Psoas muscle (tissue), 8 donors: ENCODE measurements around the gene DIPK1C. TPM values are rescaled to one million over a fixed set of nuclear protein-coding genes. Genes with fewer than 3 reads are reported as not detected.

ENCODE experiments used
- ATAC-seq, 4 donors: fragments of 200-7000 bp; cut with Tn5 transposase; one replicate each; pipeline ENCODE4 v1.9.1; 2020; ENCODE audit warnings: moderate library complexity in 3 of 4, mild to moderate bottlenecking in 2 of 4
- DNase-seq, 2 donors: peaks; one replicate each; pipeline ENCODE4 v3.0.0-alpha.2; 2020
- H3K27ac ChIP-seq: fragments of 200-600 bp; one replicate; pipeline ENCODE4 v1.8.0; 2022
- H3K27me3 ChIP-seq, 3 donors: fragments of 200-600 bp in 1 of 3; one replicate each; pipeline versions ENCODE4 v1.6.1 to v1.8.0; 2013 to 2022; ENCODE audit warnings: low read length in 2 of 3, mild to moderate bottlenecking in 2 of 3, moderate library complexity in 1 of 3; ENCODE audit not compliant: insufficient read depth in 3 of 3
- H3K36me3 ChIP-seq, 2 donors: fragments of 200-600 bp in 1 of 2; one replicate each; pipeline versions ENCODE4 v1.6.1 to v1.8.0; 2013 to 2022; ENCODE audit warnings: low read depth in 1 of 2, mild to moderate bottlenecking in 1 of 2, moderate library complexity in 1 of 2; ENCODE audit not compliant: insufficient read depth in 1 of 2
- H3K4me1 ChIP-seq: fragments of 200-600 bp; one replicate; pipeline ENCODE4 v1.8.0; 2022
- H3K4me3 ChIP-seq: fragments of 200-600 bp; one replicate; pipeline ENCODE4 v1.8.0; 2022; ENCODE audit warnings: mild to moderate bottlenecking
- H3K9me3 ChIP-seq: fragments of 200-600 bp; one replicate; pipeline ENCODE4 v1.8.0; 2022
- CTCF ChIP-seq: fragments of 200-600 bp; IDR thresholded peaks from one replicate; pipeline ENCODE4 v1.8.0; 2022; ENCODE audit warnings: antibody characterized with exemption
- WGBS, 3 donors: extraction: QIAGEN DNeasy Blood & Tissue Kit; methylation state at CpG; one replicate each; pipeline versions ENCODE4 v1.1.6 to v1.1.7; 2013; 5-methylcytosine and 5-hydroxymethylcytosine counted together
- intact Hi-C, 2 donors: fragments of 100-400 bp; cut with DNase I; formaldehyde crosslinking; loops; one replicate each; pipeline versions ENCODE4 v1.11.0 to v1.14.2; 2022
- polyA plus RNA-seq, 3 donors: library from polyadenylated mRNA; stranded (reverse); fragments of 200-250 nt; gene quantifications; one replicate each; pipeline ENCODE4 v1.2.3, GENCODE V29; 2013
- total RNA-seq, 4 donors: library from RNA; stranded (reverse); fragmentation: NEBNext Ultra II Directional in 2 of 4; extraction: Animal tissue kit (Norgen Biotek cat#: 25700) in 2 of 4; gene quantifications; one replicate each; pipeline versions ENCODE4 v1.2.1 to v1.2.4, GENCODE V29; 2021 to 2023
- donor health status: healthy with polysubstance abuse.
- donor health status: DM: no; HTN: no; CAD: no; lungs with moderate emphysema.
- donor health status: Bipolar disorder and iron deficiency.
- donor health status: healthy.
- donor health status: DM: yes; HTN: yes; CAD: no.
- donor health status: DM: no; HTN: no; CAD: no.
- donor health status: DM: no; HTN: no; CAD: no.
- donor health status: DM: yes; HTN: yes; CAD: no.

DIPK1C gene
- total and polyA plus RNA-seq, 7 donors = 0.07 to 0.67 (median 0.20) TPM

DNA sequence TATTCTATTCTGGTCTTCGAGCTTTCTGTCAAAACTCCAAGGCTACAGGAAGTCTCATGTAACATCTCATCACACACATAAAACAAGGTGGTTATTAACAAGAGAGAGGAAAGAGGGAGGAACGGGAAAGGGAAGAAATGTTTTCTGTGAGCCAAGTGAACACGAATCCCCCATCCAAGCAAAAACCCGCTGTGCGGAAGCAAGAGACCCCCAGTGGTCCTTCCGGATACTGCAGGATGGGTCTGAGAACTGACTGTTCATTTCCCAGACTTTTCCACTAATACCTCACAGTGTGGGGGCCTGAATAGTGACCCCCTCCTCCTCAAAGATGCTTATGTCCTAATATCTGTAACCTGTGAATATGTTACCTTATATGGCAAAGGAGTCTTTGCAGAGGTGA is 19.0 kb upstream of the DIPK1C start:
- DNase-seq (peak in 1 of 2 donors; percentile 60), ATAC-seq (no peak)
- TF ChIP-seq CTCF = peak; percentile 52
- no peak overlapping the region for H3K27ac ChIP-seq
- peaks cover 3% of the 10 kb centered on the region for H3K9me3 ChIP-seq
- peaks cover 0 to 9% (median 0%) of the 10 kb centered on the region in 3 donors for H3K27me3 ChIP-seq
- WGBS, 3 donors = 13 to 17% (median 13%) methylated on average over 6 of the region's 6 CpGs
- H3K36me3 ChIP-seq = no peaks in the 10 kb centered on the region
- no peaks in the 10 kb centered on the region for H3K4me1 ChIP-seq
- H3K4me3 ChIP-seq = no peak overlapping the region
- intact Hi-C loops = loop anchor here (2.0 to 10.0 kb wide), 4 partner anchors 59 to 281 kb away; partner anchors contain the start of gene CNDP1 (in 1 of the 2)

GRCh38 chr18:74473976-74474640 is 17.0 kb upstream of the DIPK1C start:
- no peak for TF ChIP-seq CTCF
- Histone ChIP-seq H3K9me3 (peaks cover 12% of the 10 kb centered on the region), H3K27ac (no peak overlapping the region), H3K27me3 (peaks cover 0 to 14% (median 0%) of the 10 kb centered on the region in 3 donors), H3K36me3 (no peaks in the 10 kb centered on the region), H3K4me1 (no peaks in the 10 kb centered on the region), H3K4me3 (no peak overlapping the region)
- DNase-seq = no peak
- ATAC-seq = no peak
- 89 to 93% (median 90%) methylated on average over 3 of the region's 3 CpGs for WGBS, 3 donors
- intact Hi-C loops = loop anchor here in 1 of 2 donors (10.0 kb wide), 2 partner anchors 61 to 279 kb away; partner anchors contain the start of gene CNDP1

GRCh38 chr18:74472312-74472711 is 15.2 kb upstream of the DIPK1C start:
- WGBS, 3 donors = 42 to 64% (median 53%) methylated on average over 2 of the region's 2 CpGs
- DNase-seq (no peak), ATAC-seq (no peak)
- no peaks in the 10 kb centered on the region for H3K36me3 ChIP-seq
- H3K27ac ChIP-seq = no peak overlapping the region
- TF ChIP-seq CTCF = no peak
- peaks cover 0 to 14% (median 0%) of the 10 kb centered on the region in 3 donors for H3K27me3 ChIP-seq
- H3K4me1 ChIP-seq = no peaks in the 10 kb centered on the region
- H3K9me3 ChIP-seq = peaks cover 12% of the 10 kb centered on the region
- no peak overlapping the region for H3K4me3 ChIP-seq
- intact Hi-C loops = loop anchor here in 1 of 2 donors (10.0 kb wide), 2 partner anchors 62 to 278 kb away; partner anchors contain the start of gene CNDP1

DNA sequence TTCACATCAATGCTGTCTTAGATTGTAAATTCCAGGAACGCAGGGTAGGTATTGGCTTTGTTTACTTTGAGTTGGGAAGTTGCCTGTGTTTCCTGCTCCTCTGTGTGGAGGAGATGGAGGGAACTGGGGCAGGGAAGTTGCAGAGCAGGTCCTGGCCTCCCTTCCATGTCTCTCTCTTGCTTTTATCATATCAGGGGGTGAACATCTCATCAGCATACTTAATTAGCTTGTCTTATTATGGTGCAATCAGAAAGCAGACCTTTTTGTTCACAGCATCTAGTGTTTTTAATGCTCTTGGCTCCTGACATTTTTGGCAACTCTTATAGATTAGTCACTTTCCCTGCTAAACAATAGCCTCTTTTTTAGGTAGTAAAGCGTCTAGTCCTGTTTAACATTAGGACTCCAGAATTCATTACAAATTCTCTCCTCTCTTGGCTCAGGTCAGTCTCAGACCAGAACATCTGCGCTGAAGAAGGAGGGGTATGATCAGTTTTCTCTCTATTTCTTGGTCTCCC is 11.5 kb upstream of the DIPK1C start:
- 17 to 26% (median 21%) methylated on average over 3 of the region's 3 CpGs for WGBS, 3 donors
- H3K27me3 ChIP-seq = peaks cover 0 to 23% (median 0%) of the 10 kb centered on the region in 3 donors
- intact Hi-C loops = no loop called here
- no peaks in the 10 kb centered on the region for H3K36me3 ChIP-seq
- DNase-seq (no peak), ATAC-seq (no peak)
- H3K9me3 ChIP-seq = peaks cover 12% of the 10 kb centered on the region
- H3K4me3 ChIP-seq = no peak overlapping the region
- no peak overlapping the region for H3K27ac ChIP-seq
- no peaks in the 10 kb centered on the region for H3K4me1 ChIP-seq
- no peak for TF ChIP-seq CTCF
